GM18519 (cell line): Measurements from ENCODE around the gene MXRA8.

Experiments
- ATAC-seq: cut with Tn5 transposase; IDR thresholded peaks from one replicate; pipeline ENCODE4 v1.9.1; 2021; ENCODE audit warnings: mild to moderate bottlenecking, moderate library complexity; ENCODE audit not compliant: unreplicated experiment, low FRiP score

MXRA8 gene

GRCh38 chr1:1338278-1338677 is 20.1 kb downstream of the MXRA8 start:
- no peak for ATAC-seq

- no peak for ATAC-seq
Observed at GRCh38 chr1:1337793-1338147, 20.6 kb downstream of the MXRA8 start.

- no peak for ATAC-seq
Observed at GRCh38 chr1:1336931-1337792, 21.2 kb downstream of the MXRA8 start.

DNA sequence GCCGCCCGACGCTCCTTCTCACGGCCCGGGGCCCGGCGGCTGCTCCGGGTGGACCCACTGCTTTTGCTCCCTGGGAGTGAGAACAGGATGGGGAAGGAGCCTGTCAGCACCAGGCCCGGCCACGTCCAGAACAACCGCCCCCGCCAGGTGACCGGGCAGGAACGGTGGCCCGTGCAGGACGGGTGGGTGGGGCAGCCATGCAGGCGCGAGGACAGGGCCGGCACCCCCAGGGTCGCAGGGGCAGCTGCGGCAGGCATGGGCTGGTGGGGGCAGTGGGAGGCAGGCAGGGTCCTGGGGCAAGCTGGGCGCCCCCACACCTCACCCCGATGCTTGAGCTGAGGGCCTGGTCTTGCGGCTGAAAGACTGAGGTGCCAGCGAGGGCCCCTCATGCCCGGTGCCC is 21.9 kb downstream of the MXRA8 start:
- ATAC-seq: no peak

DNA sequence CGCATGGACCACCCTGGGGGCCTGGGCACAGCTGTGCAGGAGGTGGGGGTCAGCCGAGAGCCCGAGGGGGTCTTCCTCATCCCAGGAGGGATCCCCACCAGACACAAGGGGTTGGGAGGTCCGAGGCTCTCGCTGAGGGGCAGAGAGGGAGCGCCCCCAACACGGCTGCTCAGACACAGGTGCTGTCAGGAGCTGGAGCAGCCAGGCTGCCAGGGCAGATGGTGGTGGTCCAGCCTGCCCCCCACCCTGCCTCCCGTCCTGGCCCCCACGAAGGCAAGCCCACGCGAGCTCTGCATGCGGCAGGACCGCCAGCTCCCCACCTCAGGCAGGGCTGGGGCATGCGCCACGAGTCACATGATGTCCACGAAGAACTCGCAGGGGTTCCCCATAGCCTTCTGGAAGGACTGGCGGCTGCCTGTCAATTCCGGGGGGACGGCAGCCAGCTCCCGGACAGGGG is 22.5 kb downstream of the MXRA8 start:
- ATAC-seq: no peak

- ATAC-seq: no peak
Observed at GRCh38 chr1:1335283-1335682, 23.1 kb downstream of the MXRA8 start.

DNA sequence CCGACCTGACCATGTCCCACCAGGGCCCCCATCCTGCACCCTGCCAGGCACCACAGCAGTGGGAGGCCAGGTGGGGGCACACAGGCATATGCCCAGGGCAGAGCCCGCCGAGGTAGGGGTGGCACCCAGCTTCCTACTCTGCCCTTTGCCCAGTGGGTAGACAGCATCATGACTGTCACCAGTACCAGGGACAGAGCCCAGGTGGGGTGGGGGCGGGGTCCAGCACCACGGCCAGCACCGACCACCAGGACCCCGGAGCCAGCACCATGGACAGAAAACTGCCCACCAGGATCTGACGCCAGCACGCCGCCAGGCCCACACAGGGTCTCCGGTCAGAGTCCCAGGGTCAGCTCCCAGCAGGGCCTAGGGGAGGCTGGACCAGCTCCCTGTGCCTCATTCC is 23.5 kb downstream of the MXRA8 start:
- no peak for ATAC-seq

GRCh38 chr1:1333551-1334241 is 24.7 kb downstream of the MXRA8 start:
- ATAC-seq: no peak

DNA sequence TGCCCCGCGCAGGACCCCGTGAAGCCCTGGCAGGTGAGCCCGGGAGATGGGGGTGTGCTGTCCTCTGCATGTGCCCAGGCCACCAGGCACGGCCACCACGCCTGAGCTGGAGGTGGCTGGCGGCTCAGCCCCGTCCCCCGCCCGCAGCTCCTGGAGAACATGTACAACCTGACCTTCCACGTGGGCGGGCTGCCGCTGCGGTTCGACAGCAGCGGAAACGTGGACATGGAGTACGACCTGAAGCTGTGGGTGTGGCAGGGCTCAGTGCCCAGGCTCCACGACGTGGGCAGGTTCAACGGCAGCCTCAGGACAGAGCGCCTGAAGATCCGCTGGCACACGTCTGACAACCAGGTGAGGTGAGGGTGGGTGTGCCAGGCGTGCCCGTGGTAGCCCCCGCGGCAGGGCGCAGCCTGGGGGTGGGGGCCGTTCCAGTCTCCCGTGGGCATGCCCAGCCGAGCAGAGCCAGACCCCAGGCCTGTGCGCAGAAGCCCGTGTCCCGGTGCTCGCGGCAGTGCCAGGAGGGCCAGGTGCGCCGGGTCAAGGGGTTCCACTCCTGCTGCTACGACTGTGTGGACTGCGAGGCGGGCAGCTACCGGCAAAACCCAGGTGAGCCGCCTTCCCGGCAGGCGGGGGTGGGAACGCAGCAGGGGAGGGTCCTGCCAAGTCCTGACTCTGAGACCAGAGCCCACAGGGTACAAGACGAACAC is 25.4 kb downstream of the MXRA8 start:
- no peak for ATAC-seq

GRCh38 chr1:1332031-1332755 is 26.2 kb downstream of the MXRA8 start:
- no peak for ATAC-seq

DNA sequence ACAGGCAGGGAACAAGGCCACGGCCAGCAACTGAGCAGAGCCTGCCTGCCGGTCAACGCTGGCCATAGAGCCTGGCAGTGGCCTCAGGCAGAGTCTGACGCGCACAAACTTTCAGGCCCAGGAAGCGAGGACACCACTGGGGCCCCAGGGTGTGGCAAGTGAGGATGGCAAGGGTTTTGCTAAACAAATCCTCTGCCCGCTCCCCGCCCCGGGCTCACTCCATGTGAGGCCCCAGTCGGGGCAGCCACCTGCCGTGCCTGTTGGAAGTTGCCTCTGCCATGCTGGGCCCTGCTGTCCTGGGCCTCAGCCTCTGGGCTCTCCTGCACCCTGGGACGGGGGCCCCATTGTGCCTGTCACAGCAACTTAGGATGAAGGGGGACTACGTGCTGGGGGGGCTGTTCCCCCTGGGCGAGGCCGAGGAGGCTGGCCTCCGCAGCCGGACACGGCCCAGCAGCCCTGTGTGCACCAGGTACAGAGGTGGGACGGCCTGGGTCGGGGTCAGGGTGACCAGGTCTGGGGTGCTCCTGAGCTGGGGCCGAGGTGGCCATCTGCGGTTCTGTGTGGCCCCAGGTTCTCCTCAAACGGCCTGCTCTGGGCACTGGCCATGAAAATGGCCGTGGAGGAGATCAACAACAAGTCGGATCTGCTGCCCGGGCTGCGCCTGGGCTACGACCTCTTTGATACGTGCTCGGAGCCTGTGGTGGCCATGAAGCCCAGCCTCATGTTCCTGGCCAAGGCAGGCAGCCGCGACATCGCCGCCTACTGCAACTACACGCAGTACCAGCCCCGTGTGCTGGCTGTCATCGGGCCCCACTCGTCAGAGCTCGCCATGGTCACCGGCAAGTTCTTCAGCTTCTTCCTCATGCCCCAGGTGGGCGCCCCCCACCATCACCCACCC is 27.0 kb downstream of the MXRA8 start, which contains the start of gene TAS1R3:
TSS of gene TAS1R3 (plus strand) at position 213 of the 898 bp plus-strand sequence. CDS start at position 279, 66 bp downstream.
- ATAC-seq: no peak

GRCh38 chr1:1330366-1331067 is 27.8 kb downstream of the MXRA8 start:
- ATAC-seq: no peak

DNA sequence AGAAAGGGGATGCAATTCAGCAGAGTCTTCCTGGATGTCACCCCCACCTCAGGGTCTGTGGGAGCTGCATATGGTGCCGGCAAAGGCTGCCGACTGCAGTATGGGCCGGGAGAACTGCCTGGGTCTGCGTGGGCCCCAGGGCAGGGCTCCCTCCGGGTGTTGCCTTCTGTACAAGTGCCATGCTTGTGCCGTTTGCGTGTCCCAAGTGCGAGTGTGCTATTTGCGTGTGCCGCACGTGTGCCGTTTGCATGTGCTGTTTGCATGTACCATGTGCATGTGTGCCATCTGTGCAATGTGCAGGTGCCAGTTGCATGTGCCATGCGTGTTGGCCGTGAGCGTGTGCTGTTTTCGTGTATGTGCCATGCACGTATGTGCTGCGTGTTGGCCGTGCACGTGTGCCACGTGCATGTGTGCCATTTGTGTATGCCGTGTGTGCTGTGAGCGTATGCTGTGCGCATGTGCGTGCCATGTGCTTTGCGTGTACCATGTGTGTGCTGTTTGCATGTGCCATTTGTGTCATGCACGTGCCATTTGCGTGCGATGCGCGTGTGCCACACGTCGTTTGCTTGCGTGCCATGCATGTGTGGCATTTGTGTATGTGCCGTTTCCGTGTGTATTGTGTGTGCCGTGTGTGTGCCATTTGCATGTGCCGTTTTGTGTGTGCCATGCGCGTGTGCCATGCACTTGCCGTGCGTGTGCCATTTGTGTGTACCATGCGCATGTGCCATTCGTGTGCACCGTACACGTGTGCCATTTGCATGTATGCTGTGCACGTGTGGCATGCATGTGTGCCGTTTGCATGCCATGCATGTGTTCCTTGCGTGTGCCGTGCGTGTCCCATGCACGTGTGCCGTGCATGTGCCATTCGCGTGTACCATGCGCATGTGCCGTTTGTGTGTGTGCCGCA is 28.8 kb downstream of the MXRA8 start:
- ATAC-seq: no peak

DNA sequence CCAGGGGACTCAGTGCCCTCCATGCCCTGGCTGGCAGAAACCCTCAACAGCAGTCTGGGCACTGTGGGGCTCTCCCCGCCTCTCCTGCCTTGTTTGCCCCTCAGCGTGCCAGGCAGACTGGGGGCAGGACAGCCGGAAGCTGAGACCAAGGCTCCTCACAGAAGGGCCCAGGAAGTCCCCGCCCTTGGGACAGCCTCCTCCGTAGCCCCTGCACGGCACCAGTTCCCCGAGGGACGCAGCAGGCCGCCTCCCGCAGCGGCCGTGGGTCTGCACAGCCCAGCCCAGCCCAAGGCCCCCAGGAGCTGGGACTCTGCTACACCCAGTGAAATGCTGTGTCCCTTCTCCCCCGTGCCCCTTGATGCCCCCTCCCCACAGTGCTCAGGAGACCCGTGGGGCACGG is 30.1 kb downstream of the MXRA8 start:
- ATAC-seq: no peak

- no peak for ATAC-seq
Observed at GRCh38 chr1:1327291-1327690, 31.1 kb downstream of the MXRA8 start.

GRCh38 chr1:1326075-1326605 is 32.2 kb downstream of the MXRA8 start:
- ATAC-seq: no peak

GRCh38 chr1:1325288-1326074 is 32.9 kb downstream of the MXRA8 start:
- ATAC-seq: no peak
